GM10266 (cell line): ENCODE measurements around the gene TIAM1.
"Not testable (repeated sequence)": the region's sequence is repeated elsewhere in the genome, so short reads cannot be mapped to it uniquely, and the experiment has no call there.

Experiments used
- DNase-seq: peaks from one replicate; pipeline ENCODE4 v3.0.0; 2012; ENCODE audit errors: extremely low spot score
- TF ChIP-seq, protein P1 (sequence below): IDR thresholded peaks from 2 replicates; pipeline ENCODE4 v1.5.1; 2012; ENCODE audit warnings: mild to moderate bottlenecking, low read depth; ENCODE audit not compliant: control insufficient read depth, insufficient read depth; ENCODE audit errors: missing control alignments

TIAM1 gene

DNA sequence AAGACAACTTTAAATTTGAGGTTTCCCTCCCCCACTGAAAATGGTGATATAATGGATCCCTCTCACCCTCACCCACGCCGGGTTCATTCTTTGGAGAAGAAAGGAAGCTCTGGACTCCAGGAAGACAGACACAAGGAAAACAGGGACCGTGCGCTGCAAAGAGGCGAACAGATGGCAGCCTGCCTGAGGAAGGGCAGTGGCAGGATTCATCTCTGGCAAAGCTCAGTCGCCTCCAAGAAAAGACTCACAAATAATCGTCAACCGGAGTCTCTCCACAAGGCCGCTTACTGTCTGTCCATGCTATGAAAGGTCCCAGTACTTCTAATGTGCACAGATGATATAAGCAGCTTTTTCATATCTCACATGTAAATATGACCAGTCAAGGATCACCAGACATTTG lies 110.3 kb downstream of the TIAM1 start:
- no peak for DNase-seq
- TF ChIP-seq, protein P1, sequence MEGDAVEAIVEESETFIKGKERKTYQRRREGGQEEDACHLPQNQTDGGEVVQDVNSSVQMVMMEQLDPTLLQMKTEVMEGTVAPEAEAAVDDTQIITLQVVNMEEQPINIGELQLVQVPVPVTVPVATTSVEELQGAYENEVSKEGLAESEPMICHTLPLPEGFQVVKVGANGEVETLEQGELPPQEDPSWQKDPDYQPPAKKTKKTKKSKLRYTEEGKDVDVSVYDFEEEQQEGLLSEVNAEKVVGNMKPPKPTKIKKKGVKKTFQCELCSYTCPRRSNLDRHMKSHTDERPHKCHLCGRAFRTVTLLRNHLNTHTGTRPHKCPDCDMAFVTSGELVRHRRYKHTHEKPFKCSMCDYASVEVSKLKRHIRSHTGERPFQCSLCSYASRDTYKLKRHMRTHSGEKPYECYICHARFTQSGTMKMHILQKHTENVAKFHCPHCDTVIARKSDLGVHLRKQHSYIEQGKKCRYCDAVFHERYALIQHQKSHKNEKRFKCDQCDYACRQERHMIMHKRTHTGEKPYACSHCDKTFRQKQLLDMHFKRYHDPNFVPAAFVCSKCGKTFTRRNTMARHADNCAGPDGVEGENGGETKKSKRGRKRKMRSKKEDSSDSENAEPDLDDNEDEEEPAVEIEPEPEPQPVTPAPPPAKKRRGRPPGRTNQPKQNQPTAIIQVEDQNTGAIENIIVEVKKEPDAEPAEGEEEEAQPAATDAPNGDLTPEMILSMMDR, result no peak

DNA sequence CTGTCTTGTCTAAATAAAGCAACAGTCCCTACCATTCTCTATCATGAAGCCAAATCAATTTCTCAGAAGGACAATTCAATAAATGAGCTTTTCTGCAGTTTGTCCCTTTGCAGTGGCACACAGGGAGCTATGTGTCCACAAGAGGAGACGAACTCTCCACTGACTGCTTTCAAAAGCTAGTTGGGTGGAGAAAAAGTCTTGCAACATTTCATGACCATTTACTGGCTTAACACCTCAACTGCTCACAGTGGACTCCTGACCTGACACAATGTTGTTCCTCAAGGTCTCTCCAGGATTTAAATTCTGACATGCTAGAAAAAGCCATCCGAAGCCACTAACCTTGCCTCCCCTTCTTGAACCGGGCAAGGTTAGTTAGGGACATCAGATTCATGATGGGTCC lies 111.7 kb downstream of the TIAM1 start:
- DNase-seq, result no peak
- TF ChIP-seq, protein P1, result no peak

DNA sequence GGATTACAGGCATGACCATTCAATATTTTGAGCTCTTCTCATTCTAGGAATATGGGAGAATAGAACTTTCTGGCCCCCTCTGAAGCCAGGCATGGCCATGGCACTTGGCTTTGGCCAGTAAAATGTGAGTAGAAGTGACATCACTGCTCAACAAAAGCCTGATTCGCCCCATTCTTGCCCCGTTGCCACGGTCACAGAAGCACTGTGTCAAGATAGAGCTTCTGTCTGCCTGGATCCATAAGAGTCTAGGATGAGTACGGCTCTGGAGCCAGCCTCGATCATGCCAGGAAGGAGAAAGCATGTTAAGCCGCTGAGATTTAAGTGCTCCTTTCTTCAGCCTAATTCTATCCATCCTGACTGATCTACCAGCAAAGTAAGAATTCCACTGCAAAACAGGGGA lies 113.1 kb downstream of the TIAM1 start:
- no peak for DNase-seq
- TF ChIP-seq, protein P1, result no peak

DNA sequence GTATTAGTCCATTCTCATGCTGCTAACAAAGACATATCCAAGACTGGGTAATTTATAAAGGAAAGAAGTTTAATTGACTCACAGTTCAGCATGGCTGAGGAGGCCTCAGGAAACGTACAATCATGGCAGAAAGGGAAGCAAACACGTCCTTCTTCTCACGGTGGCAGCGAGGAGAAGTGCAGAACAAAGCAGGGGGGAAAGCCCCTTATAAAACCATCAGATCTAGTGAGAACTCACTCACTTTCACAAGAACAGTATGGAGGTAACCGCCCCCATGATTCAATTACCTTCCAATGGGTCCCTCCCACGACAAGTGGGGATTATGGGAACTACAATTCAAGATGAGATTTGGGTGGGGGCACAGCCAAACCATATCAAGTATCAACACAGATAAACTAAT lies 115.3 kb downstream of the TIAM1 start:
- not testable (repeated sequence) for DNase-seq

DNA sequence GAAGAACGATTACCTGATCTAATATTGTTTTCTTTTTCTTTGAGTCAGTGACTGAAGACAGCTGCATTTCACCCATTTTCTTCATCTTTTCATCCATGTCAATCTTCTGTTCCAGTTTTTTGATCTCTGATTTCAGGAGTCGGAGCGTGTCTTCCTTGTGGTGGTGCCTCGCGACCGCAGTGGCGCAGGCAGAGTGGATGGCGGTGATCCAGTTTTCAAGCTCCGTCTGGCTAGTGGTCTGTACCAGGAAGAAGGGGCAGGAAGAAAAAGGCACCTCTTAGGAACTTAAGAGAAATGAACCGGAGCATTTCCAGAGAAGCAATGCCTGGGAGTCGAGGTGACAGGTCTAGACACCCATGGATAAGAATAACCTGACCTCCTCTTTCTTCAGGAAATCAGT lies 118.3 kb downstream of the TIAM1 start:
- TF ChIP-seq, protein P1, result no peak
- DNase-seq, result no peak

DNA sequence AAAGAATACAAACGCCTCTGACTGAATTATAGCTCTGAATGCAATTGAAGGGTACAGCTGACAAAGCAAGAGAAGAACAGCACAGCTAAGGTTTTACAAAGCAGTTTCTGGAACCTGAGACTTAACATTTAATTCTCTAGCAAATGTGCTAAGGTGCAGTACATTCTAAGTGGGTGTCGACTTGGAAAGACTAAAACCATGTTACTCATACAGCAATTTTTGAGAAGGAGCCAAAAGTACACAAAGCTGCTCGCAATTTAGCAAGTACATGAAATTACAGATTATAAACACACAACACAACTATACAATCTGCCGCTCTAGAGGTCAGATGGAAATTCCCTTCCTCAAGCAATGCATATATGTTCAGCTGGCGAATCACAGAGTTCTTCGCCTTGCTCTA lies 121.9 kb downstream of the TIAM1 start:
- DNase-seq, result no peak
- TF ChIP-seq, protein P1, result no peak

DNA sequence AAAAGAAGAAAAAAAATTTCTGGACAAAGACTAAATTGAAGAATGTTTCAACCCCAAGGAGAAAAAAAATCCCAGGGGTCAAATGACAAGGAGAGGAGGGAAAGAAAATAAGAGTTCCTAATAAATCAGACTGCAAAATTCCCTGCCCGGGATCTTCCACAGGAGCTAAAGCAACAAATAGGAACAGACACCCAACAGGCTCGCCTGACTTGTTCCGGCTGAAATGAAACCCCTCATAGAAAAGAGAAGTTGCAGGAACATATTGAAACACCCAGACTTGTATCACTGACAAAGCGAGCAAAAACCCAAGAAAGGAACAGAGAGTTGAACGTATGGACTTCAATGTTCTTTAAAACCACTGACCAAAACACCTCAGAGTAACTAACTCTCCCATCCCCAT lies 123.0 kb downstream of the TIAM1 start:
- TF ChIP-seq, protein P1, result no peak

DNA sequence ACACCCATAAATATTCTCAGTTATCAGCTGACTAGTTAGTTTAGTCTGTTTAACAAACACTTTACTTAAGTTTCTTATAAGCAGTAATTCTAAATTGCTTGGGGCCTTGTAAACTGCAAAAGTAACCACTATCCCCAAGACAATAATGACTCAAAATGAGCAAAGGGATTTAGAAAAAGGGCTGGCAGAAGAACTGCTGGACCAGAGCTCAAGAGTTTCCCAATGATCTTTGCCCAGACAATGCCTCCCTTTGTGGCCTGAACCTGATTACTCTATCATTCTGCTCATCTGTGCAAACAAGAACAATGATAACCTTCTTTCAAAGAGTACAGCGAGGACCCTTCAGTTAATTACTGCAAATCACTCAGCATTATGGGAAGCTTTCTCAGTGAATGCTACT lies 123.5 kb downstream of the TIAM1 start:
- DNase-seq, result no peak
- TF ChIP-seq, protein P1, result no peak

More for the DNA sequence above, 123.0 kb downstream of the TIAM1 start:
- DNase-seq, result no peak
